ENCODE measurements around the gene CYP2A6.

- TF ChIP-seq CTCF (IDR thresholded peaks at IDR 0.05): no peak
- no peak for TF ChIP-seq EP300 (IDR thresholded peaks at IDR 0.05)
These were observed 28.1 kb downstream of the CYP2A6 start for GRCh38 chr19:40822161-40822560.
